ENCODE measurements around the gene ELOVL5. TPM values are rescaled to one million over a fixed set of nuclear protein-coding genes. Genes with fewer than 3 reads are reported as not detected.
"Not testable (repeated sequence)": the region's sequence is repeated elsewhere in the genome, so short reads cannot be mapped to it uniquely, and the experiment has no call there.

The ELOVL5 gene
- total and polyA plus RNA-seq, 2 donors = 54.3 to 72.6 TPM

DNA sequence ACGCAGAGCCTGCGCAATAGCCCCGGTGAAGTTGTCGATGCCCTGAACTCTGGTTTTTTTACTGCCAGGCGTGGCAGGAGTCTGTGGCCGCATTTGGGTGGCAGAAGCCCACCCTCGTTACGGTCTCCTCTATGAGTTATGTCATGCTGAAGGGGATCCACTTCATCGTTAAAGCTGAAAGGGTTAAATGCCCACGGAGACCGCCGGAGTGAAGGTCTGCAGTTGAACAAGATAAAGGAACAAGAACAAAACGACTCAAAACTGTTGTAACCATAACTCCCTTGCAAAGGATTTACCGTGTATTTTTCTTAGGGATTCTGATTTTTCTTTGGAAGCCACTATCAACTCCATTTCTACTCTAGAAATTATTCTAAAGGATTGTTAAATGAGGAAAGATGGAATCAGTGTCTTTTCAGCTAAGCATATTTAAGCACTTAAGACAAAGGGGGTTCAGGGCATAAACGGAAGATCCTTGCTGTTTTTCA, 501 bp upstream of the ELOVL5 start:
- WGBS = 2% methylated on average over 15 of the region's 15 CpGs

DNA sequence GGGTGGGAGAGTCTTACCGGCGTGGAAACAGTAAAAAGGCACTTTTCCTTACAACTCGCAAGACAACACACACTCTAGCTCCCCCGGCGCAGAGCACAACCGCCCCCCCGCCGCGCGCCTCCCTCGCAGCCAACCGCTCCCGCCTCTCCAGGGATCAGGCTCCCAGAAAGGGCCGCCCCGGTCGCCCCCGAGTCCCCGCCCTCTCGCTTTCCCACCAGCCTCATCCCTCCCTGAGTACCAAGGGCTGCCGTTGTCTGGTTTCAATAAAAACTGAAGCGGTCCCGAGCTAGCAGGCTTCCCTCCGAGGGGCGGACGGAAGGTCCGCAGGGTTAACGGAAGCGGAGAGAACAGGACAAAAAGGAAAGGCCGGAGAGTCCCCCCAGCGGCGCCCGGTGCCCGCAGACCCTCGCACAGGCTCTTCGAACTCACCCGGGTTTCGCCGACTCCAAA, 804 bp downstream of the ELOVL5 start:
- Histone ChIP-seq H3K4me3 (ENCODE audit: low read depth, low read length) (peak overlapping the region; percentile 91), H3K36me3 (ENCODE audit: insufficient read depth) (no peaks in the 10 kb centered on the region), H3K4me1 (ENCODE audit: insufficient read depth) (no peaks in the 10 kb centered on the region), H3K27ac (ENCODE audit: low read depth) (peak overlapping the region; percentile 88)
- under 1% methylated on average over 38 of the region's 38 CpGs for whole genome bisulfite sequencing
- DNase-seq (ENCODE audit: extremely low spot score) = peak; percentile 18

More for the DNA sequence above, 501 bp upstream of the ELOVL5 start:
- no peaks in the 10 kb centered on the region for H3K4me1 ChIP-seq (ENCODE audit: insufficient read depth)
- H3K4me3 ChIP-seq (ENCODE audit: low read depth, low read length) = peak overlapping the region; percentile 91
- H3K27ac ChIP-seq (ENCODE audit: low read depth) = peak overlapping the region; percentile 88
- peak; percentile 4 for DNase-seq (ENCODE audit: extremely low spot score)
- no peaks in the 10 kb centered on the region for H3K36me3 ChIP-seq (ENCODE audit: insufficient read depth)

DNA sequence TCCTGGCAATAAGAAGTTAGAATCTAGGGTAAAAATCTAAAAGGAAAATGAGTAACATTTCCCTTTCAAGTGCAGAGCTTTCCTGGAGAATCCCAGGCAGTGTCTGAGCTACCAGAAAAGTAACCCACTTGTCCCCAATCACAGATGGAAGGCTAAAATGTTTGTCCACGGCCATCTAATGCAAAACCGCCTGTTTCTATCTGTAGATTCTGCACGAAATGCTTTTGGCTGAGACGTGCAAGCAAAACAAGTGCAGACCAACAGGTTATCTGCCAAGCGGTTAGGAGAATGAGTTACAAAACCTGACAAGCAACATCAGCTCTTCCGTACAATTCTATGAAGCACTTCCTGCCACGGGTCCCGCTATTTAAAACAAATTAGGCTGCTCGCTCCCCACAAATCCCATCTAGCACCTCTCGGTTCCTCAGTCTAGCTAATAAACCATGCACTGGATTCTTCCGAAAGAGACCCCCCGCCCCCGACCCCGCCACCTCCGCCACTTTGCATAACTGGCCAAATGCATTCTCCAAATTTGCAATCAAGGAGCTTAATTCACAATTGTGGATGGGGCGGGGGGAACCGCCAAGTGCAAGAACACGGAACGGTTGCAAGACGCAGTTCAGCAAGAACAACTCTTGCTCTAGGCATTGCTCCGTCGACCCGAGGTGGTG, 1.4 kb downstream of the ELOVL5 start:
- H3K4me1 ChIP-seq (ENCODE audit: insufficient read depth) = no peaks in the 10 kb centered on the region
- no peaks in the 10 kb centered on the region for H3K36me3 ChIP-seq (ENCODE audit: insufficient read depth)
- H3K4me3 ChIP-seq (ENCODE audit: low read depth, low read length) = peak overlapping the region; percentile 91
- peak; percentile 11 for DNase-seq (ENCODE audit: extremely low spot score)
- no peak overlapping the region for H3K27ac ChIP-seq (ENCODE audit: low read depth)
- WGBS = under 1% methylated on average over 23 of the region's 23 CpGs

- WGBS = 95% methylated on average over 5 of the region's 5 CpGs
- not testable (repeated sequence) for DNase-seq (ENCODE audit: extremely low spot score); H3K4me3 ChIP-seq (ENCODE audit: low read depth, low read length); H3K27ac ChIP-seq (ENCODE audit: low read depth); H3K4me1 ChIP-seq (ENCODE audit: insufficient read depth); H3K36me3 ChIP-seq (ENCODE audit: insufficient read depth)
These were observed 2.7 kb downstream of the ELOVL5 start for GRCh38 chr6:53346049-53346448.

DNA sequence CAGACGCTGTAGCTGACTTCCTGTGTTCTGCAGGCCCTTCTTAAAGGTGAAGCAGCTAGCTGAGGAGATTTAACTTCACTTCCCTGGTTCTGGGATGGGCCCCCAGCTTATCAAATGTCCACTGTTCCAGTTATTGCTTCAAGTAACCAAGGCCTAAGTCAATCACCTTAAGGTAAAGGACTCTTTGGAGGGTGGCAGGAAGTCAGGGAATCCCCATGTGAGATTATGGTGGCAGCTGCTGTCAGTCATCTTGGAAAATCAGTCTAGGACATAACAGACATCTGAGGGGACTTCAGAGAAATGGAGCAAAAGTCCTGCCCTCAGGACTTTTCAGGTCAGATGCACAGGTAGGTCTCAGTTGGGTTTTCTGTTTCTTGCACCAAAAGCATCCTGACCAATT, 3.8 kb downstream of the ELOVL5 start:
- no peak for DNase-seq (ENCODE audit: extremely low spot score)
- no peaks in the 10 kb centered on the region for H3K4me1 ChIP-seq (ENCODE audit: insufficient read depth)
- no peaks in the 10 kb centered on the region for H3K36me3 ChIP-seq (ENCODE audit: insufficient read depth)
- WGBS = 53% methylated on average over 1 of the region's 1 CpG
- H3K27ac ChIP-seq (ENCODE audit: low read depth) = no peak overlapping the region
- H3K4me3 ChIP-seq (ENCODE audit: low read depth, low read length) = no peak overlapping the region

- DNase-seq (ENCODE audit: extremely low spot score) = no peak
- H3K4me1 ChIP-seq (ENCODE audit: insufficient read depth) = no peaks in the 10 kb centered on the region
- WGBS = 75% methylated on average over 3 of the region's 3 CpGs
- H3K27ac ChIP-seq (ENCODE audit: low read depth) = no peak overlapping the region
- no peaks in the 10 kb centered on the region for H3K36me3 ChIP-seq (ENCODE audit: insufficient read depth)
- no peak overlapping the region for H3K4me3 ChIP-seq (ENCODE audit: low read depth, low read length)
These were observed 5.7 kb downstream of the ELOVL5 start for GRCh38 chr6:53343092-53343491.

DNA sequence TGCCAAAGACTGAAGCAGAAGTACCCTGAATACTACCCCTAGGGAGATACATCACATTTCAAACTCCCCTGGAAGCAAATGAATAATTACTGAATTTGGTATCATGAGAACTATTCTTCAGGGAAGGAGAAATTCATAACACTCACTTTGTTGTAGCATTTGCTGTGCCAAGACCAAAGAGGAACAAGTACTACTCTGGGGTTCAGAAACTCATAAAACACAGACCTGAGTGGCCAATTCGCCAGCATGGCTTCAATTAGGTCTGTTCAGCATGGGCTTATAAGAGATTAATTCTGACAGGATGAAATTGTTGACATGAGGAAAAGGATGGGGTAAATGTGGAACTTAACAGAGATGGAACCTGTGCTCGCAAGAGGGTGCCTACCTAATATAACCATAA, 6.5 kb downstream of the ELOVL5 start:
- no peak overlapping the region for H3K27ac ChIP-seq (ENCODE audit: low read depth)

DNA sequence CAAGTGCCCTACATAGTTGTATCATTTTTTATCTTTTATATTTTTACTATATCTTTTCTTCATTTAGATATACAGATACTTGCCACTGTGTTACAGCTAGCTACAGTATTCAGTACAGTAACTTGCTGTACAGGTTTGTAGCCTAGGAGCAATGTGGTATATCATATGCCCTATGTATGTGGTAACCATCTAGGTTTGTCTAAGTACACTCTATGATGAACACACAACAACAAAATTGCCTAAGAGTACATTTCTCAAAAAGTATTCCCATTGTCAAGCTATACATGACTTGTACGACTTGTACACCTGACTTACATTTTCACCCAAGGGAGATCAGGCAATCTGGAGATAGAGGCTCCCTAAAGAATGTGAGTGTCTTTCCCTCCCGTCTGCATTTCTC, 8.2 kb downstream of the ELOVL5 start:
- no peaks in the 10 kb centered on the region for H3K36me3 ChIP-seq (ENCODE audit: insufficient read depth)
- H3K4me1 ChIP-seq (ENCODE audit: insufficient read depth) = no peaks in the 10 kb centered on the region
- WGBS = 86% methylated on average over 2 of the region's 2 CpGs

More for the DNA sequence above, 6.5 kb downstream of the ELOVL5 start:
- H3K4me3 ChIP-seq (ENCODE audit: low read depth, low read length) = no peak overlapping the region
- no peak for DNase-seq (ENCODE audit: extremely low spot score)
- H3K4me1 ChIP-seq (ENCODE audit: insufficient read depth) = no peaks in the 10 kb centered on the region
- no peaks in the 10 kb centered on the region for H3K36me3 ChIP-seq (ENCODE audit: insufficient read depth)
- 88% methylated on average over 2 of the region's 2 CpGs for WGBS

DNA sequence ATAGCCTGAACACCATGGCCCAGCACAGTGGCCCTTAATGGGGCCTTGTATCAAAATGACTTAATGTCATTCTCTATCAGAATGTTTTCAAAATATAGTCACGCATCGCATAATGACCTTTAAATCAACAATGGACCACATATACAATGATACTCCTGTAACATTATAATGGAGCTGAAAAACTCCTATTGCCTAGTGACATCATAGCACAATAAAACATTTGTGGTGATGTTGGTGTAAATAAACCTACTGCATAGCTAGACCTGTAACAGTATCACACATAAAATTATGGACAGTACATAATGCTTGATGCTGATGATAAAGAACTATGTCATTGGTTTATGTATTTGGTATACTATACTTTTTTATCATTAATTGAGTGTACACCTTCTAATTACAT, 9.3 kb downstream of the ELOVL5 start:
- Histone ChIP-seq H3K27ac (ENCODE audit: low read depth) (no peak overlapping the region), H3K36me3 (ENCODE audit: insufficient read depth) (no peaks in the 10 kb centered on the region), H3K4me3 (ENCODE audit: low read depth, low read length) (no peak overlapping the region), H3K4me1 (ENCODE audit: insufficient read depth) (no peaks in the 10 kb centered on the region)
- WGBS = 93% methylated on average over 2 of the region's 2 CpGs
- DNase-seq (ENCODE audit: extremely low spot score) = no peak

More for the DNA sequence above, 8.2 kb downstream of the ELOVL5 start:
- no peak for DNase-seq (ENCODE audit: extremely low spot score)
- Histone ChIP-seq H3K27ac (ENCODE audit: low read depth) (no peak overlapping the region), H3K4me3 (ENCODE audit: low read depth, low read length) (no peak overlapping the region)

DNA sequence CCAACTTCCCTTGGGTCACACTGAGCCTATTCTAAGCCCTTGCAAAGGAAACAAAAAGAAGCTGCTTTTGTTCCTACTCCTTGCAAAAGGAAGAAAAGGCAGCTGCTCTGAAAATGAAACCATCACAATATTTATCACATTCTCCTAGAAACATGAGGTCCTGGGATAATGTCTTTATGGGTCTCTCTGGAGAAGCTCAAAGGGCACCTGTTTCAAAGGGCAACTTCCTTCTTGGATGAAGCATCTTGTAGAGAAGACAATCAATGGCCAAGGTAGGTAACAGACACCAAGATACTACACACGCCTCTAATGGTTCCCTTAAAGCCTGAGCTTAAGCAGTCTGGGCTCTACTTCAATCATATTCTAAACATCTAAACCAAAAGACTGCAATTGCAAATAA, 10.4 kb downstream of the ELOVL5 start:
- WGBS = 60% methylated on average over 1 of the region's 1 CpG
- H3K4me1 ChIP-seq (ENCODE audit: insufficient read depth) = no peaks in the 10 kb centered on the region
- no peak for DNase-seq (ENCODE audit: extremely low spot score)
- H3K27ac ChIP-seq (ENCODE audit: low read depth) = no peak overlapping the region
- no peak overlapping the region for H3K4me3 ChIP-seq (ENCODE audit: low read depth, low read length)
- no peaks in the 10 kb centered on the region for H3K36me3 ChIP-seq (ENCODE audit: insufficient read depth)

DNA sequence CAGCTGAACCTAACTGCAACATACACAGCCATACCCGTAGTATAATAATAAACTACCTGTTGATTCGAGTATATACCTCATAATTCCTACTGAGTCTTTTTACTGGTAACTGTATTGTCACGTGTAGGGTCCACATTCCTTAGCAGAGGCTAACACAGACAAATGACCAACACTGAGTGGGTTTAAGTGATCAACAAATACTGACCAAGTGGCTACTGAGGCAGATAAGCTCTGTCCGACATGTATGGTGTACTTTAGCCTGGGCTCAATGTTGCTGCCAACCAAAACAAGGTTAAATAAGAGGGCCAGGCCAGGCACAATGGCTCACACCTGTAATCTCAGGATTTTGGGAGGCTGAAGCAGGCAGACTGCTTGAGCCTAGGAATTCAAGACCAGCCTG, 12.7 kb downstream of the ELOVL5 start:
- H3K4me3 ChIP-seq (ENCODE audit: low read depth, low read length) = no peak overlapping the region
- no peak overlapping the region for H3K27ac ChIP-seq (ENCODE audit: low read depth)
- no peak for DNase-seq (ENCODE audit: extremely low spot score)
- 89% methylated on average over 4 of the region's 4 CpGs for WGBS
- H3K4me1 ChIP-seq (ENCODE audit: insufficient read depth) = no peaks in the 10 kb centered on the region
- no peaks in the 10 kb centered on the region for H3K36me3 ChIP-seq (ENCODE audit: insufficient read depth)

GRCh38 chr6:53335224-53335994, 13.3 kb downstream of the ELOVL5 start:
- H3K27ac ChIP-seq (ENCODE audit: low read depth) = no peak overlapping the region
- no peaks in the 10 kb centered on the region for H3K4me1 ChIP-seq (ENCODE audit: insufficient read depth)
- no peak for DNase-seq (ENCODE audit: extremely low spot score)
- H3K36me3 ChIP-seq (ENCODE audit: insufficient read depth) = no peaks in the 10 kb centered on the region
- no peak overlapping the region for H3K4me3 ChIP-seq (ENCODE audit: low read depth, low read length)
- WGBS = 70% methylated on average over 12 of the region's 12 CpGs

GRCh38 chr6:53333439-53334408, 15.0 kb downstream of the ELOVL5 start:
- Histone ChIP-seq H3K4me1 (ENCODE audit: insufficient read depth) (no peaks in the 10 kb centered on the region), H3K4me3 (ENCODE audit: low read depth, low read length) (no peak overlapping the region), H3K27ac (ENCODE audit: low read depth) (no peak overlapping the region), H3K36me3 (ENCODE audit: insufficient read depth) (no peaks in the 10 kb centered on the region)
- DNase-seq (ENCODE audit: extremely low spot score) = no peak
- WGBS = 69% methylated on average over 5 of the region's 5 CpGs
